HG03442 (cell line): Measurements from ENCODE around the gene KLK2.

Source experiments
- ATAC-seq: cut with Tn5 transposase; IDR thresholded peaks from one replicate; pipeline ENCODE4 v1.9.1; 2021; ENCODE audit warnings: mild to moderate bottlenecking, moderate library complexity; ENCODE audit not compliant: unreplicated experiment

The KLK2 gene

DNA sequence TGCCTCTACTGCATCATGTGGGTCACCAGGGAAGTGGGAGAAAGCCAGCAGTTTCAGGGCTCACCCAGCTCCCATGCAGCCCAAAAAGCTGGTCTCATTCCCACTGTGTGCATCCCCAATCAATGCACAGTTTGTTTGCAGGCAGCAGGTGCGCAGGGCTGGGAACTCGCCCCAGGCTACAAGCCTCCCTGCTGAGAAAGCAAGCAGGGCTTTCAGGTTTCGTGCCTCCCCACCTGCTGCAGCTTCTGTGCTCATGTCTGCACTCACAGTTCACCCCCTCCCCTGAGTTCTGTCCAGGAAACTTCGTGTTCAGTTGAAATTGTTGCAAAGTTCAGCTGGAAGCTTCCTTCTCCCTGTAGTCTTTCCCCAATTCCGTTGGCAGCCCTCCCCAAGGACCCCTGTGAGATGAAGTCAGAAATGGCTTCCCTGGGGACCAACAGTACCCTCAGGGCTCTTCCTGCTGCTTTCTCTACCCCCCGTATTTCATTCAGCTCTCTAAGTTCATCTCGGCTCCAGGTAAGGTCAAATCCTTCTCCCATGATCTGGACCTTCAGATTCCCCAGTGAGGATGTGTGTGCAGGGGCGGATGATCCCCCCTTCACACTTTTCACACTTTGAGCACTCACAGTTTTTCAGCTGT lies 28.8 kb upstream of the KLK2 start:
- ATAC-seq = no peak

GRCh38 chr19:50850738-50851137 lies 22.5 kb upstream of the KLK2 start:
- ATAC-seq = no peak

GRCh38 chr19:50851620-50852019 lies 21.6 kb upstream of the KLK2 start:
- no peak for ATAC-seq

- no peak for ATAC-seq
Observed at GRCh38 chr19:50854636-50855410, 18.4 kb upstream of the KLK2 start, which contains the start of gene KLK3. TSS of gene KLK3 (plus strand) at chr19:50854915. CDS start at chr19:50854956, 41 bp downstream.

DNA sequence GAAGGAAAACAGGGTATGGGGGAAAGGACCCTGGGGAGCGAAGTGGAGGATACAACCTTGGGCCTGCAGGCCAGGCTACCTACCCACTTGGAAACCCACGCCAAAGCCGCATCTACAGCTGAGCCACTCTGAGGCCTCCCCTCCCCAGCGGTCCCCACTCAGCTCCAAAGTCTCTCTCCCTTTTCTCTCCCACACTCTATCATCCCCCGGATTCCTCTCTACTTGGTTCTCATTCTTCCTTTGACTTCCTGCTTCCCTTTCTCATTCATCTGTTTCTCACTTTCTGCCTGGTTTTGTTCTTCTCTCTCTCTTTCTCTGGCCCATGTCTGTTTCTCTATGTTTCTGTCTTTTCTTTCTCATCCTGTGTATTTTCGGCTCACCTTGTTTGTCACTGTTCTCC lies 15.9 kb upstream of the KLK2 start:
- ATAC-seq = no peak

DNA sequence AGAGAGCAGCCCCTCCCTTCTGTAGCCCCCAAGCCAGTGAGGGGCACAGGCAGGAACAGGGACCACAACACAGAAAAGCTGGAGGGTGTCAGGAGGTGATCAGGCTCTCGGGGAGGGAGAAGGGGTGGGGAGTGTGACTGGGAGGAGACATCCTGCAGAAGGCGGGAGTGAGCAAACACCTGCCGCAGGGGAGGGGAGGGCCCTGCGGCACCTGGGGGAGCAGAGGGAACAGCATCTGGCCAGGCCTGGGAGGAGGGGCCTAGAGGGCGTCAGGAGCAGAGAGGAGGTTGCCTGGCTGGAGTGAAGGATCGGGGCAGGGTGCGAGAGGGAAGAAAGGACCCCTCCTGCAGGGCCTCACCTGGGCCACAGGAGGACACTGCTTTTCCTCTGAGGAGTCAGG lies 14.4 kb upstream of the KLK2 start:
- no peak for ATAC-seq

DNA sequence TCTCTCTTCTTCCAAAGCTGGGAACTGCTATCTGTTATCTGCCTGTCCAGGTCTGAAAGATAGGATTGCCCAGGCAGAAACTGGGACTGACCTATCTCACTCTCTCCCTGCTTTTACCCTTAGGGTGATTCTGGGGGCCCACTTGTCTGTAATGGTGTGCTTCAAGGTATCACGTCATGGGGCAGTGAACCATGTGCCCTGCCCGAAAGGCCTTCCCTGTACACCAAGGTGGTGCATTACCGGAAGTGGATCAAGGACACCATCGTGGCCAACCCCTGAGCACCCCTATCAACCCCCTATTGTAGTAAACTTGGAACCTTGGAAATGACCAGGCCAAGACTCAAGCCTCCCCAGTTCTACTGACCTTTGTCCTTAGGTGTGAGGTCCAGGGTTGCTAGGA lies 13.4 kb upstream of the KLK2 start:
- no peak for ATAC-seq

GRCh38 chr19:50861010-50861409 lies 12.2 kb upstream of the KLK2 start:
- ATAC-seq = no peak

- no peak for ATAC-seq
Observed at GRCh38 chr19:50861496-50862286, 11.5 kb upstream of the KLK2 start.

- no peak for ATAC-seq
Observed at GRCh38 chr19:50869479-50869878, 3.8 kb upstream of the KLK2 start.

DNA sequence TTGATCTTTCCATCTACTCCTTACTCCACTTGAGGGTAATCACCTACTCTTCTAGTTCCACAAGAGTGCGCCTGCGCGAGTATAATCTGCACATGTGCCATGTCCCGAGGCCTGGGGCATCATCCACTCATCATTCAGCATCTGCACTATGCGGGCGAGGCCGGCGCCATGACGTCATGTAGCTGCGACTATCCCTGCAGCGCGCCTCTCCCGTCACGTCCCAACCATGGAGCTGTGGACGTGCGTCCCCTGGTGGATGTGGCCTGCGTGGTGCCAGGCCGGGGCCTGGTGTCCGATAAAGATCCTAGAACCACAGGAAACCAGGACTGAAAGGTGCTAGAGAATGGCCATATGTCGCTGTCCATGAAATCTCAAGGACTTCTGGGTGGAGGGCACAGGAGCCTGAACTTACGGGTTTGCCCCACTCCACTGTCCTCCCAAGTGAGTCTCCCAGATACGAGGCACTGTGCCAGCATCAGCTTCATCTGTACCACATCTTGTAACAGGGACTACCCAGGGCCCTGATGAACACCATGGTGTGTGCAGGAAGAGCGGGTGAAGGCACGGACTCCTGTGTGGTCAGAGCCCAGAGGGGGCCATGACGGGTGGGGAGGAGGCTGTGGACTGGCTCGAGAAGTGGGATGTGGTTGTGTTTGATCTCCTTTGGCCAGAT lies 2.7 kb upstream of the KLK2 start:
- no peak for ATAC-seq

DNA sequence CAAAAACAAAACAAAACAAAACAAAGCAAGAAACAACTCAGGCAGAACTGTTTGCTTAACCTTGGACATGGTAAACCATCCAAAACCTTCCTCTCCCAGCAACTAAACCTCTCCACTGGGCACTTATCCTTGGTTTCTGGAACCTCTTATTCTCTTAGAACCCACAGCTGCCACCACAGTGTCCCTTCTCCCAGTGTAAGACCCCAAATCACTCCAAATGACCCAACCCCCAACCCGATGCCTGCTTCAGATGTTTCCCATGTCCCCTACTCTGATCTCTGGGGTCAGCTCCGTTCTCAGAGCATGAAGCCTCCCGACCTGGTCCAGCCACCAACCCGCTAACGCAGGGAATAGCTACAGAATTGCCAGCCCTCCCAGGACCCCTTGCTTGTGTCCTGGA lies 972 bp downstream of the KLK2 start:
- ATAC-seq = no peak

GRCh38 chr19:50875795-50876422 lies 2.7 kb downstream of the KLK2 start:
- ATAC-seq = no peak

- ATAC-seq = no peak
Observed at GRCh38 chr19:50876456-50876855, 3.2 kb downstream of the KLK2 start.

DNA sequence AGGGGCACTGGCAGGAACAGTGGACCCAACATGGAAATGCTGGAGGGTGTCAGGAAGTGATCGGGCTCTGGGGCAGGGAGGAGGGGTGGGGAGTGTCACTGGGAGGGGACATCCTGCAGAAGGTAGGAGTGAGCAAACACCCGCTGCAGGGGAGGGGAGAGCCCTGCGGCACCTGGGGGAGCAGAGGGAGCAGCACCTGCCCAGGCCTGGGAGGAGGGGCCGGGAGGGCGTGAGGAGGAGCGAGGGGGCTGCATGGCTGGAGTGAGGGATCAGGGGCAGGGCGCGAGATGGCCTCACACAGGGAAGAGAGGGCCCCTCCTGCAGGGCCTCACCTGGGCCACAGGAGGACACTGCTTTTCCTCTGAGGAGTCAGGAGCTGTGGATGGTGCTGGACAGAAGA lies 4.1 kb downstream of the KLK2 start:
- ATAC-seq = no peak

- ATAC-seq = no peak
Observed at GRCh38 chr19:50878851-50879250, 5.6 kb downstream of the KLK2 start.

GRCh38 chr19:50880241-50880640 lies 7.0 kb downstream of the KLK2 start:
- ATAC-seq = no peak

GRCh38 chr19:50882188-50882587 lies 8.9 kb downstream of the KLK2 start:
- ATAC-seq = no peak

DNA sequence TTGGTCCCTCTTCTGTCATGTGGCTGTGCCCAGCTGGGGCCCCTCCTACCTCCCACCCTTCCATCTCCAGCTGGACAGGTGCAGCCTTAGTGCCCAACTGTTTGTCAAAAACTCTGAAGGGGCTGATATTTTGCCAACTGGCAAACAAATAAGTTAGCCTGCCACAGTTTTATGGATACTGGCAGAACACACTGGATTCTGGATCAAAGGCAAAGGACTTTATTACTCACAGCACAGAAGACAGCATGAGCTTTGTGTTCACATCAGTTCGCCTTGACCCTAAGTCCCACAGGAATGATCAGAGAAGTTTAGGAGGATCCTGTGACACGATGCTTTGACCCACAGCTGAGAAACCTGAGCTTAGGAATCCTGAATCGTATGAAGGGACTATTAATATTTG lies 16.4 kb downstream of the KLK2 start:
- no peak for ATAC-seq

DNA sequence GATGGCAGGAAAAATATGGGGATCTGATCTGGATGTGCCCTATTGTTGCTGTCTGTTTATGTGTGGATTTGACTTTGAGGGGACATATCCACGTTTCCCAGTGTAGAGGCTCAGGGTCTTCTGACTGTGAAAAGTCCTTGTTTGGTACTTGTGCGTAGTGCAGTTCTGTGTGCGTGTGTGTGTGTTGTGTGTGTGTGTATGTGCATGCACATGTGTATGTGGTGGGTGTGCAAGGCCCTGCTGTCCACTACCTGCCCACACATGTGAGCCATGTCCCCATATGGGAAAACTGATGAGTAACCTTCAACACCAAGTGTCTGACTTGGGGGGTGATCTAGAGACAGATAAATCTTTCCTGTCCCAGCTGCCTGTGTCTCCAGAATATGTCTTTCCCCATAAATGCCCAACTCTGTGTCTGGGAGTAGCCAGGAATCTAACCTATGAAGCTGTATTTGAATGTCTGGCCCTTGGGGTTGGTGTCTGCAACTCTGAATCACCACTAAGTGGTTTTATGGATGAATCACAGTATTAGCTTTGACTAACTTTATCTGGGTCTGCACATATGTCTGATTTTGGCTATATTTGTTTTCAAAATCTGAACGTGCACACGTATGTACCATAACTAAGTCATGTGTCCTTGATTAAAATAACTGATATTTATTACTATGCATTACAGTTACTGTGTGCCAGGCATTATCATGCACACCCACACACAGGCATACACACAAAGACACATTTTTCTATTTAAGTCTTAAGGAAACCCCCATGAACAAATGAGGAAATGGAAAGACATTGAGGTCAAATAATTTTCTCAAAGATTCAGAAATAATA lies 17.4 kb downstream of the KLK2 start:
- no peak for ATAC-seq
